Activated naive CD8-positive, alpha-beta T cell treated with anti-CD3 and anti-CD28 coated beads for 36 hours (primary cell): ENCODE measurements around the gene ATP6V0E2. TPM values are rescaled to one million over a fixed set of nuclear protein-coding genes. Genes with fewer than 3 reads are reported as not detected.
"Not testable (repeated sequence)": the region's sequence is repeated elsewhere in the genome, so short reads cannot be mapped to it uniquely, and the experiment has no call there.

ENCODE experiments used
- DNase-seq: peaks from one replicate; pipeline ENCODE4 v3.0.0; 2021
- H3K27ac Mint-ChIP-seq: one replicate; pipeline ENCODE4 v1.8.0; 2022; ENCODE audit warnings: mild to moderate bottlenecking, moderate library complexity, mixed read lengths
- H3K27me3 Mint-ChIP-seq: one replicate; pipeline ENCODE4 v1.8.0; 2022; ENCODE audit warnings: mild to moderate bottlenecking, mixed read lengths
- H3K36me3 Mint-ChIP-seq: one replicate; pipeline ENCODE4 v1.8.0; 2021; ENCODE audit warnings: mild to moderate bottlenecking, mixed read lengths
- H3K4me1 Mint-ChIP-seq: one replicate; pipeline ENCODE4 v1.8.0; 2021; ENCODE audit warnings: mixed read lengths
- H3K4me3 Mint-ChIP-seq: one replicate; pipeline ENCODE4 v1.8.0; 2022; ENCODE audit warnings: mild to moderate bottlenecking, moderate library complexity, mixed read lengths
- H3K9me3 Mint-ChIP-seq: one replicate; pipeline ENCODE4 v1.8.0; 2022; ENCODE audit warnings: mixed read lengths
- total RNA-seq, 2 experiments: library from RNA; stranded (reverse); gene quantifications; one replicate each; pipeline ENCODE4 v1.2.3, GENCODE V29; 2021

Gene ATP6V0E2
- total RNA-seq, 2 experiments from 2014 or later, result 59.2 to 64.0 TPM

- Mint-ChIP-seq H3K36me3 (peaks cover 6% of the 10 kb centered on the region), H3K4me1 (peaks cover 12% of the 10 kb centered on the region), H3K9me3 (no peaks in the 10 kb centered on the region), H3K27me3 (no peaks in the 10 kb centered on the region), H3K27ac (no peak overlapping the region), H3K4me3 (no peak overlapping the region)
- DNase-seq, result no peak
Observed at GRCh38 chr7:149886018-149886415, 12.2 kb downstream of the ATP6V0E2 start.

- H3K27ac Mint-ChIP-seq, result no peak overlapping the region
- H3K27me3 Mint-ChIP-seq, result no peaks in the 10 kb centered on the region
- peaks cover 12% of the 10 kb centered on the region for H3K4me1 Mint-ChIP-seq
- H3K36me3 Mint-ChIP-seq, result peaks cover 6% of the 10 kb centered on the region
- no peak for DNase-seq
- no peaks in the 10 kb centered on the region for H3K9me3 Mint-ChIP-seq
- no peak overlapping the region for H3K4me3 Mint-ChIP-seq
Observed at GRCh38 chr7:149887311-149887710, 13.5 kb downstream of the ATP6V0E2 start.

- not testable (repeated sequence) for DNase-seq, H3K9me3 Mint-ChIP-seq, H3K27ac Mint-ChIP-seq, H3K36me3 Mint-ChIP-seq, H3K4me1 Mint-ChIP-seq, H3K27me3 Mint-ChIP-seq, H3K4me3 Mint-ChIP-seq
Observed at GRCh38 chr7:149890715-149891114, 16.9 kb downstream of the ATP6V0E2 start.

GRCh38 chr7:149894957-149895356 is 21.2 kb downstream of the ATP6V0E2 start:
- not testable (repeated sequence) for H3K4me1 Mint-ChIP-seq, H3K27me3 Mint-ChIP-seq, H3K4me3 Mint-ChIP-seq, H3K36me3 Mint-ChIP-seq, H3K27ac Mint-ChIP-seq, DNase-seq, H3K9me3 Mint-ChIP-seq

- H3K27ac Mint-ChIP-seq, H3K27me3 Mint-ChIP-seq, DNase-seq, H3K4me3 Mint-ChIP-seq, H3K9me3 Mint-ChIP-seq, H3K36me3 Mint-ChIP-seq, H3K4me1 Mint-ChIP-seq: not testable (repeated sequence)
Observed at GRCh38 chr7:149907776-149908376, 34.1 kb downstream of the ATP6V0E2 start.

- not testable (repeated sequence) for H3K9me3 Mint-ChIP-seq, H3K27ac Mint-ChIP-seq, DNase-seq, H3K27me3 Mint-ChIP-seq, H3K4me3 Mint-ChIP-seq, H3K36me3 Mint-ChIP-seq, H3K4me1 Mint-ChIP-seq
Observed at GRCh38 chr7:149910219-149910618, 36.5 kb downstream of the ATP6V0E2 start.

GRCh38 chr7:149912126-149912525 is 38.4 kb downstream of the ATP6V0E2 start:
- not testable (repeated sequence) for H3K27ac Mint-ChIP-seq, H3K36me3 Mint-ChIP-seq, DNase-seq, H3K4me1 Mint-ChIP-seq, H3K27me3 Mint-ChIP-seq, H3K4me3 Mint-ChIP-seq, H3K9me3 Mint-ChIP-seq

- not testable (repeated sequence) for DNase-seq, H3K9me3 Mint-ChIP-seq, H3K4me3 Mint-ChIP-seq, H3K4me1 Mint-ChIP-seq, H3K27ac Mint-ChIP-seq, H3K27me3 Mint-ChIP-seq, H3K36me3 Mint-ChIP-seq
Observed at GRCh38 chr7:149926414-149926813, 52.6 kb downstream of the ATP6V0E2 start.

Other genes with a start within 250 kb of the ATP6V0E2 start
- under 1 TPM; 0.21 to 0.22 TPM for gene ZNF467, start 100.4 kb upstream of the ATP6V0E2 start, total RNA-seq
- gene ZNF862, start 35.6 kb upstream of the ATP6V0E2 start, total RNA-seq, result 1 to 10 TPM; 5.9 to 7.0 TPM